GM10266 (cell line): ENCODE measurements around the gene ARHGEF39.

Experiments used
- DNase-seq: peaks from one replicate; pipeline ENCODE4 v3.0.0; 2012; ENCODE audit errors: extremely low spot score
- TF ChIP-seq, protein P1 (sequence below): IDR thresholded peaks from 2 replicates; pipeline ENCODE4 v1.5.1; 2012; ENCODE audit warnings: mild to moderate bottlenecking, low read depth; ENCODE audit not compliant: control insufficient read depth, insufficient read depth; ENCODE audit errors: missing control alignments

ARHGEF39 gene

DNA sequence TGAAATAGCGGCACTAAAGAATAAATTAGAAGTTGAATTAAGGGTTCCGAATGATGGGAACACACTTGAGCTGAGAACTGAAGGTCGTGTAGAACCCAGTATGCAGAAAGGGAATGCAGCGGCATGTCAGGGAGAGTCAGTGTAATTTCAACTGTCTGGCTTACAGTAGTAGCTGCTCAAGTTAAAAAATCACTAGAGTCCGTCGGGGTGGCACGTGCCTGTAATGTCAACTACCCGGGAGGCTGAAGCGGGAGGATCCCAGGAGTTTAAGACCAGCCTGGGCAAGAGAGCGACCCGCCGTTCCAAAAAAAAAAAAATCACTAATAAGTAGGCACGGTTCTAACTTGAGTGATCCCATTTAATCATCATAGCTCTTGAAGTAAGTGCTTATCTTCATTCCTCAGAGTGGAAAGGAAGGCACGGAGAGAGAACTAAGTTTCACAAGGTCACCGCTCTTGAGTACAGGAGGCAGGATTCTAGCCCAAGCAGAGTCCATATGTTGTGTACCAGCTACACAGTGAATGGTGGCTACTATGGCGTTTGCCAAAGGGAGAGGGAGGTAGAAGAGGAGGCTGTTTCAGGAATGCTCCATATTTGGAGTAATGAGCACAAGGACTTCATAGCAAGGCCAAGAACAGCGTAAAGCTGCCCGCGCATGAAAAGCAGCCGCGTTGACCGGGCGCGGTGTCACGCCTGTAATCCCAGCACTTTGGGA lies 8.0 kb downstream of the ARHGEF39 start:
- TF ChIP-seq, protein P1, sequence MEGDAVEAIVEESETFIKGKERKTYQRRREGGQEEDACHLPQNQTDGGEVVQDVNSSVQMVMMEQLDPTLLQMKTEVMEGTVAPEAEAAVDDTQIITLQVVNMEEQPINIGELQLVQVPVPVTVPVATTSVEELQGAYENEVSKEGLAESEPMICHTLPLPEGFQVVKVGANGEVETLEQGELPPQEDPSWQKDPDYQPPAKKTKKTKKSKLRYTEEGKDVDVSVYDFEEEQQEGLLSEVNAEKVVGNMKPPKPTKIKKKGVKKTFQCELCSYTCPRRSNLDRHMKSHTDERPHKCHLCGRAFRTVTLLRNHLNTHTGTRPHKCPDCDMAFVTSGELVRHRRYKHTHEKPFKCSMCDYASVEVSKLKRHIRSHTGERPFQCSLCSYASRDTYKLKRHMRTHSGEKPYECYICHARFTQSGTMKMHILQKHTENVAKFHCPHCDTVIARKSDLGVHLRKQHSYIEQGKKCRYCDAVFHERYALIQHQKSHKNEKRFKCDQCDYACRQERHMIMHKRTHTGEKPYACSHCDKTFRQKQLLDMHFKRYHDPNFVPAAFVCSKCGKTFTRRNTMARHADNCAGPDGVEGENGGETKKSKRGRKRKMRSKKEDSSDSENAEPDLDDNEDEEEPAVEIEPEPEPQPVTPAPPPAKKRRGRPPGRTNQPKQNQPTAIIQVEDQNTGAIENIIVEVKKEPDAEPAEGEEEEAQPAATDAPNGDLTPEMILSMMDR = no peak
- DNase-seq = no peak

DNA sequence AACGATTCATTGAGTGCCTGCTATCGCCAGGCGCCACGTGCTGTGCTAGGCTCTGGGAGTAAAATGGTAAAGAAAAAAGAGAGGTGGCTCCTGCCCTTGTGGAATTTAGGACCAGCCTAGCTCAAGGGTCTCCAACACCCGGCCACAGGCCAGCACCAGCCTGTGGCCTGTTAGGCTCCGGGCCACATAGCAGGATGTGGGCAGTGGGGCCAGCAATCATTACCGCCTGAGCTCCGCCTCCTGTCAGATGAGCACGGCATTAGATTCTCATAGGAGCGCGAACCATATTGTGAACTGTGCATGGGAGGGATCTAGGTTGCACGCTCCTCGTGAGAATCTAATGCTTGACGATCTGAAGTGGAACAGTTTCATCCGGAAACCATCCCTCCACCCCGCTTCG lies 8.6 kb downstream of the ARHGEF39 start:
- no peak for DNase-seq
- TF ChIP-seq, protein P1 = no peak

DNA sequence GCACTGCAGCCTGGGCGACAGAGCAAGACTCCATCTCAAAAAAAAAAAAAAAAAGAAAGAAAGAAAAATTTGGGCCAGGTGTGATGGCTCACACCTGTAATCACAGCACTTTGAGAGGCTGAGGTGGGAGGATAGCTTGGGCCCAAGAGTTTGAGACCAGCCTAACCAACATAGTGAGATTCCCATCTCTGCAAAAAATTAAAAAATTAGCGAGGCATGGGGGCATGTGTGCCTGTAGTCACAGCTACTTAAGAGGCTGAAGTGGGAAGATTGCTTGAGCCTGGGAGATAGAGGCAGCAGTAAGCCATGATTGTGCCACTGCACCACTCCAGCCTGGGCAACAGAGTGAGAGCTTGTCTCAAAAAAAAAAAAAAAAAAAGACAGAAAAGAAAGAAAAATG lies 11.4 kb downstream of the ARHGEF39 start:
- no peak for DNase-seq

DNA sequence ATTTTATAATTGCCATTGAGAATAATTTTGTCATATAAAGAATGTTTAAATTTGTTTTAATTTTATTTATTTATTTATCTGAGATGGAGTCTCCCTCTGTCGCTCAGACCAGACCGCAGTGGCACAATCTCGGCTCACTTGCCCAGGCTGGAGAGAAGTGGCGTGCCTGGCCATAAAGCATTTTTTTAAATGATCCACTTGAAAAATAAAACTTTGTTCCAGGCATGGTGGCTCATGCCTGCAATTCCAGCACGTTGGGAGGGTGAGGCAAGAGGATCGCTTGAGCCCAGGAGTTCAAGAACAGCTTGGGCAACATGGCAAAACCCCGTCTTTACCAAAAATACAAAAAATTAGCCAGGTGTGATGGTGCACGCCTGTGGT lies 12.2 kb downstream of the ARHGEF39 start:
- no peak for DNase-seq
- TF ChIP-seq, protein P1 = no peak

More for the DNA sequence above, 11.4 kb downstream of the ARHGEF39 start:
- TF ChIP-seq, protein P1 = no peak

DNA sequence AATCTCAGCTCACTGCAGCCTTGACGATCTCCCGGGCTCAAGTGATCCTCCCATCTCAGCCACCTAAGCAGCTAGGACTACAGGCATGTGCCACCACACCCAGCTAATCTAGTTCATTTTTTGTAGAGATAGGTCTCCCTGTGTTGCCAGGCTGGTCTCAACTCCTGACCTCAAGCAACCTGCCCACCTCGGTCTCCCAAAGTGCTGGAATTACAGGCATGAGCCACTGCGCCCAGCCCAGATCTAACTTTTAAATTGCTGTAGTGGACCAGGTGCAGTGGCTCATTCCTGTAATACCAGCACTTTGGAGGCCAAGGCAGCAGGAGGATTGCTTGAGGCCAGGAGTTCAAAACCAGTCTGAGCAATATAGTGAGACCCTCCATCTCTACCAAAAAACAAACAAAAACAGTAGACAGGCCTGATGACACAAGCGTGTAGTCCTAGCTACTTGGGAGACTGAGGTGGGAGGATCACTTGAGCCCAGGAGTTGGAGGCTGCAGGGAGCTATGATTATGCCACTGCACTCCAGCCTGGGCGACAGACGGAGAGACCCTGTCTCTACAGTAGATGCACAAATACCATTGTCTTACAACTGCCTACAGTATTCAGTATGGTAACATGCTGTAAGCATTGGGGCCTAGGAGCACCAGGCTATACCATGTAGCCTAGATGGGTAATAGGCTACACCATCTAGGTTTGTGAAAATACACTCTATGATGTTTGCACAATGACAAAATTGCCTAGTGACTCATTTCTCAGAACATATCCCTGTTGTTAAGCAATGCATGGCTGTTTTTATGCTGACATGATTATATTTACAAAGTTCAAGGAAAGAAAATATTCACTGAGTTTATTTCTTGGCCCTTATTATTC lies 12.8 kb downstream of the ARHGEF39 start:
- TF ChIP-seq, protein P1 = no peak
- no peak for DNase-seq

DNA sequence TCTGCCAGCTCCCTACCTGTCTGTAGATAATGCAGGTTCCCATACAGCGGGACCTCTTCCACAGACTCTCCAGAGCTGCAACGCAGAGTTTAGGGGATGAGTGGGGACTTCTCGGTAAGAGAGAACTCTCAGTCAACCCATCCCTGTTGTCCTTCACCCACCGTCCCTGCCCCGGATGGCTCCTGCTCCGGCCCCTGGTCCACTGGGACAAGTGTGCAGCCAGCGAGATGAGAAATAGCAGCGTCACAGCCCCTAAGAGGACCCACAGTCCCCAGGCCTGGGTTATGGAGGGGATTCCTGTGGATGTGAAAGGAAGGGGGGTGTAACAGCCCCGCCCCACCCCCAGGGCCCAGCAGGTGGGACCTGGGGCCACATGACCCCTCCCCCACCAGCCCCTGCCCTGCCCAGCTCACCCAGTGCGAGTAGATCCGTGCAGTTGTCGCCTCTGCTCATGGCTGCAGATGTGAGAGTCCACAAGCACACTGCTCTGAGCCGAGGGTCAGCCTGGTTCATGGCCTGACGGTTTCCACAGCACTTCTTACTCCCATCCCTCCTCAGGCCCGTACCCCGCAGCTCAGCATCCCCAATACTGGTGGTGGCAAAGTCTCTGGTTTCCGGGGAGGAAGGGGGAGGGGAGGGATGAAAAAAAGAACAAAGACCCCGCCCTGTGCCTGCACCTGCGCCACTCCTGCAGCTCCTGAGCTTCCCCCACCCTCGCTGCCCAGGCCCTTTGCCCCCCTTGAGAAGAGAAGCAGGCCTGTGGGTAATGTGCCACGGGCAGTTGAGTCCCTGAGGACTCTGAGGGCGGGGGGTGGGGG lies 14.4 kb downstream of the ARHGEF39 start, which contains the start of gene SIT1:
SIT1 (minus strand) TSS at position 591 of the 818 bp plus-strand sequence; CDS start at position 513, 78 bp downstream.
- no peak for DNase-seq
- TF ChIP-seq, protein P1 = no peak
